Measurements from ENCODE around the gene WARS2. TPM values are rescaled to one million over a fixed set of nuclear protein-coding genes. Genes with fewer than 3 reads are reported as not detected.

Gene WARS2
- total RNA-seq, 1 donor from 2014 or later = 13.5 TPM

DNA sequence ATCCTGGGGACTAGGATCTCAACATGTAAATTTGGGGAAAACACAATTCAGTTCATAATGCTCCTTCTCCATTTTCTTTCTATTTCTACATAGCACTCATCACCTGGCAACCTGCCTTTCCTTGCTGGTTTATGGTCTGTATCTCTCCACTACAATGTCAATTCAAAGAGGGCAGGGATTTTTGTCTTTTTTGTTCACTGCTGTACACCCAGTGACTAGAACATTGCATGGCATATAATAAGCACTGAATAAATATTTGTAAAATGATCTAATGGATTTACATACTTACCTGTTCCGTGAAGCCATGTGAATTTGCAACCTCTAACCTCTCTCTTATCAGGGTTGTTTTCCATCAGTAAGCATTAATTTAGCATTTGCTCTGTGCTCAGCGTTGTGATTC is 124.9 kb downstream of the WARS2 start:
- Histone ChIP-seq H3K4me3 (no peak overlapping the region), H3K79me2 (ENCODE audit: low read depth) (no peaks in the 10 kb centered on the region), H3K36me3 (no peaks in the 10 kb centered on the region), H2AFZ (replicated peaks) (no peak overlapping the region), H3K9ac (no peak overlapping the region), H3K27ac (no peak overlapping the region), H4K20me1 (ENCODE audit: low read depth) (no peaks in the 10 kb centered on the region), H3K4me2 (no peak overlapping the region), H3K27me3 (peaks cover 5% of the 10 kb centered on the region), H3K4me1 (no peaks in the 10 kb centered on the region), H3K9me3 (ENCODE audit: low read depth) (no peaks in the 10 kb centered on the region), H3F3A (ENCODE audit: low read depth) (no peaks in the 10 kb centered on the region)
- H3K4me3 Mint-ChIP-seq = no peak overlapping the region
- H3K27me3 Mint-ChIP-seq (ENCODE audit: insufficient read depth, low read depth) = peaks cover 3% of the 10 kb centered on the region
- peaks cover 5% of the 10 kb centered on the region for H3K9me3 Mint-ChIP-seq
- no peaks in the 10 kb centered on the region for H3K4me1 Mint-ChIP-seq
- no peak overlapping the region for H3K27ac Mint-ChIP-seq
- peaks cover 7% of the 10 kb centered on the region for H3K36me3 Mint-ChIP-seq
- TF ChIP-seq EZH2phosphoT487 (IDR thresholded peaks at IDR 0.05) (no peak), EZH2 (IDR thresholded peaks at IDR 0.05) (no peak)
- TF ChIP-seq, protein P1, sequence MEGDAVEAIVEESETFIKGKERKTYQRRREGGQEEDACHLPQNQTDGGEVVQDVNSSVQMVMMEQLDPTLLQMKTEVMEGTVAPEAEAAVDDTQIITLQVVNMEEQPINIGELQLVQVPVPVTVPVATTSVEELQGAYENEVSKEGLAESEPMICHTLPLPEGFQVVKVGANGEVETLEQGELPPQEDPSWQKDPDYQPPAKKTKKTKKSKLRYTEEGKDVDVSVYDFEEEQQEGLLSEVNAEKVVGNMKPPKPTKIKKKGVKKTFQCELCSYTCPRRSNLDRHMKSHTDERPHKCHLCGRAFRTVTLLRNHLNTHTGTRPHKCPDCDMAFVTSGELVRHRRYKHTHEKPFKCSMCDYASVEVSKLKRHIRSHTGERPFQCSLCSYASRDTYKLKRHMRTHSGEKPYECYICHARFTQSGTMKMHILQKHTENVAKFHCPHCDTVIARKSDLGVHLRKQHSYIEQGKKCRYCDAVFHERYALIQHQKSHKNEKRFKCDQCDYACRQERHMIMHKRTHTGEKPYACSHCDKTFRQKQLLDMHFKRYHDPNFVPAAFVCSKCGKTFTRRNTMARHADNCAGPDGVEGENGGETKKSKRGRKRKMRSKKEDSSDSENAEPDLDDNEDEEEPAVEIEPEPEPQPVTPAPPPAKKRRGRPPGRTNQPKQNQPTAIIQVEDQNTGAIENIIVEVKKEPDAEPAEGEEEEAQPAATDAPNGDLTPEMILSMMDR (IDR thresholded peaks at IDR 0.05) = no peak
- DNase-seq (ENCODE audit: low spot score) = no peak

DNA sequence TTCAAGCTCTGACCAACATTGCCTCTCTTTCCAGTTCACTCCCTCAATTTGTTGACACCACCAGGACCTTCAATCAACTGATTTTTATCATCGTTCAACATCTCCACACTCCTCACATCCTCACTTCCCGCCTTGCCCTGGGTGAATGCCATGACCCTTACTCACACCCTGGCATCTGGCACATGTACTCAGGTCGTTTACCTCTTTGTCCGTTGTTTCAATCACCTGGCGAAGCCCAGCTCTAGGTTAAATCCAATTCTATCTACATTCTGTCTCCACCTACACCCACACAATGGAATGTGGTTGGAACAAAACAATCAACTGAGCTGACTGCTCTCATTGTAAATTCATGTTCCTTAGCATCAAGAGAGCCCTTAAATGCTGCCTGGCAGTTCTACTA is 128.1 kb downstream of the WARS2 start:
- no peak overlapping the region for H3K4me3 Mint-ChIP-seq
- no peaks in the 10 kb centered on the region for H3K36me3 ChIP-seq
- no peaks in the 10 kb centered on the region for H3K79me2 ChIP-seq (ENCODE audit: low read depth)
- DNase-seq (ENCODE audit: low spot score) = no peak
- H3K36me3 Mint-ChIP-seq = no peaks in the 10 kb centered on the region
- TF ChIP-seq EZH2phosphoT487 (IDR thresholded peaks at IDR 0.05) (no peak), EZH2 (IDR thresholded peaks at IDR 0.05) (no peak)
- TF ChIP-seq, protein P1 (IDR thresholded peaks at IDR 0.05) = no peak
- no peak overlapping the region for H3K27ac Mint-ChIP-seq
- no peak overlapping the region for H3K4me3 ChIP-seq
- no peaks in the 10 kb centered on the region for H4K20me1 ChIP-seq (ENCODE audit: low read depth)
- H3K4me1 Mint-ChIP-seq = peaks cover 8% of the 10 kb centered on the region
- no peaks in the 10 kb centered on the region for H3F3A ChIP-seq (ENCODE audit: low read depth)
- H3K27ac ChIP-seq = no peak overlapping the region
- H3K4me1 ChIP-seq = peaks cover 5% of the 10 kb centered on the region
- H3K4me2 ChIP-seq = no peak overlapping the region
- H2AFZ ChIP-seq (replicated peaks) = no peak overlapping the region
- H3K9me3 ChIP-seq (ENCODE audit: low read depth) = no peaks in the 10 kb centered on the region
- no peak overlapping the region for H3K9ac ChIP-seq
- peaks cover 3% of the 10 kb centered on the region for H3K9me3 Mint-ChIP-seq
- H3K27me3 Mint-ChIP-seq (ENCODE audit: insufficient read depth, low read depth) = peaks cover 18% of the 10 kb centered on the region
- peaks cover 35% of the 10 kb centered on the region for H3K27me3 ChIP-seq

DNA sequence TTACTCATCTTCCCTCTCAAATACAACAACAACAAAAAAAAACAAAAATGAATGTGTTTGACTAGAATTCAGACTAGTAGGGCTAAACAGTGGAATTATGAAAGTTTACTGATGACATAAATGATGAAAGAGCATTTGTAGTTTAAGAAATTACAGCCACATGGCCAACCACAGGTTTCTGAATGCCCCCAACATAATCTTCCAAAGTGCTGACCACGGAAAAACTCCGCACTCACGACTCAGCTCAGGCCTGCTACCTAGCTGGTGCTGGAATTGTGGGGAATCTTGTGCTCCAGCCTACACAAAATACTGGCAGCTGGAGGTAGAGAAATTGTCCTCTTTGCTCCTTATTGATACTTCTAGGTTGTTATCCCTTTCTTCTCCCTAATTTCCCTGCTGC is 128.7 kb downstream of the WARS2 start:
- Mint-ChIP-seq H3K4me1 (peaks cover 8% of the 10 kb centered on the region), H3K9me3 (peaks cover 3% of the 10 kb centered on the region), H3K27ac (no peak overlapping the region), H3K27me3 (ENCODE audit: insufficient read depth, low read depth) (peaks cover 18% of the 10 kb centered on the region), H3K4me3 (no peak overlapping the region), H3K36me3 (no peaks in the 10 kb centered on the region)
- peaks cover 5% of the 10 kb centered on the region for H3K4me1 ChIP-seq
- no peak overlapping the region for H2AFZ ChIP-seq (replicated peaks)
- H3K4me2 ChIP-seq = no peak overlapping the region
- H3K27me3 ChIP-seq = peaks cover 42% of the 10 kb centered on the region
- H3K27ac ChIP-seq = no peak overlapping the region
- H3F3A ChIP-seq (ENCODE audit: low read depth) = no peaks in the 10 kb centered on the region
- H3K9ac ChIP-seq = no peak overlapping the region
- TF ChIP-seq EZH2 (IDR thresholded peaks at IDR 0.05) = no peak
- TF ChIP-seq EZH2phosphoT487 (IDR thresholded peaks at IDR 0.05) = no peak
- TF ChIP-seq, protein P1 (IDR thresholded peaks at IDR 0.05) = no peak
- no peak for DNase-seq (ENCODE audit: low spot score)
- no peaks in the 10 kb centered on the region for H4K20me1 ChIP-seq (ENCODE audit: low read depth)
- no peaks in the 10 kb centered on the region for H3K9me3 ChIP-seq (ENCODE audit: low read depth)
- H3K36me3 ChIP-seq = no peaks in the 10 kb centered on the region
- no peaks in the 10 kb centered on the region for H3K79me2 ChIP-seq (ENCODE audit: low read depth)
- no peak overlapping the region for H3K4me3 ChIP-seq

Measured in neural progenitor cell (in vitro differentiated cells).